MM.1S (cell line): Measurements from ENCODE around the gene RBM43.

Experiments
- CTCF ChIP-seq: fragments of 300-600 bp; sonication (generic); IDR thresholded peaks from 2 replicates; pipeline ENCODE4 v1.5.1; 2016; ENCODE audit warnings: antibody characterized with exemption, low read length, mixed read lengths
- EZH2 ChIP-seq: fragments of 300-600 bp; sonication (generic); optimal IDR thresholded peaks from 2 replicates; pipeline ENCODE3; 2017; ENCODE audit warnings: low read depth, mild to moderate bottlenecking, antibody characterized with exemption, low read length, mixed read lengths

GRCh38 chr2:151240433-151240832, 21.2 kb downstream of the RBM43 start:
- TF ChIP-seq CTCF (no peak), EZH2 (no peak)
